ENCODE results near the gene PUDP. TPM values are rescaled to one million over a fixed set of nuclear protein-coding genes. Genes with fewer than 3 reads are reported as not detected.

PUDP gene
- total RNA-seq, 2 donors from 2014 or later = 19.4 to 37.2 TPM

DNA sequence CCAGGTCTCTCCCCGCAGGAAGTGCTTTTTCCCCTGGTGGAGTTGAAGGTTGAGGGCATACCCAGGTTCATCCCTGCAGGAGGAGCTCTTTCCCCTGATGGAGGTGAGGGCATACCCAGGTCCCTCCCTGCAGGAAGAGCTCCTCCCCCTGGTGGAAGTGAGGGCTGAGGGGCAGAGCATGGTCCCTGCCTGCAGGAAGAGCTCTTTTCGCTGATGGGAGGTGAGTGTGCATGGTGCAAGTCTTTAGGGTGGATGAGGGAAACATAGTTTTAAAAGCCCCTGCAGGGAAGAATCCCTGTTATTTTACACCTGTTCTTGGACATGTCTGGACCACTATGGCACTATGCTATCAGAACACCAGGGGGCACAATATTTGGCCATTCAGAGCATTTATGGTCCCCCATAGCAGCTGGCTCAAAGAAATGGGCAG lies 43.7 kb upstream of the PUDP start:
- TF ChIP-seq, protein P1, sequence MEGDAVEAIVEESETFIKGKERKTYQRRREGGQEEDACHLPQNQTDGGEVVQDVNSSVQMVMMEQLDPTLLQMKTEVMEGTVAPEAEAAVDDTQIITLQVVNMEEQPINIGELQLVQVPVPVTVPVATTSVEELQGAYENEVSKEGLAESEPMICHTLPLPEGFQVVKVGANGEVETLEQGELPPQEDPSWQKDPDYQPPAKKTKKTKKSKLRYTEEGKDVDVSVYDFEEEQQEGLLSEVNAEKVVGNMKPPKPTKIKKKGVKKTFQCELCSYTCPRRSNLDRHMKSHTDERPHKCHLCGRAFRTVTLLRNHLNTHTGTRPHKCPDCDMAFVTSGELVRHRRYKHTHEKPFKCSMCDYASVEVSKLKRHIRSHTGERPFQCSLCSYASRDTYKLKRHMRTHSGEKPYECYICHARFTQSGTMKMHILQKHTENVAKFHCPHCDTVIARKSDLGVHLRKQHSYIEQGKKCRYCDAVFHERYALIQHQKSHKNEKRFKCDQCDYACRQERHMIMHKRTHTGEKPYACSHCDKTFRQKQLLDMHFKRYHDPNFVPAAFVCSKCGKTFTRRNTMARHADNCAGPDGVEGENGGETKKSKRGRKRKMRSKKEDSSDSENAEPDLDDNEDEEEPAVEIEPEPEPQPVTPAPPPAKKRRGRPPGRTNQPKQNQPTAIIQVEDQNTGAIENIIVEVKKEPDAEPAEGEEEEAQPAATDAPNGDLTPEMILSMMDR (conservative IDR thresholded peaks at IDR 0.05) = peak; percentile 66
- no peaks in the 10 kb centered on the region for H3K27me3 Mint-ChIP-seq (ENCODE audit: insufficient read depth)
- Histone ChIP-seq H3K9me3 (ENCODE audit: control insufficient read depth, low read length) (peaks cover 8% of the 10 kb centered on the region), H3K27me3 (ENCODE audit: control insufficient read depth, insufficient read depth, low read length, poor library complexity, severe bottlenecking) (no peaks in the 10 kb centered on the region), H3K36me3 (ENCODE audit: control insufficient read depth, insufficient read depth, low read length) (no peaks in the 10 kb centered on the region), H3K4me1 (ENCODE audit: control insufficient read depth, insufficient read depth, low read length) (no peaks in the 10 kb centered on the region), H3K4me3 (ENCODE audit: low read length) (no peak overlapping the region), H3K27ac (ENCODE audit: low read depth, low read length) (no peak overlapping the region), H3K9ac (ENCODE audit: extremely low read depth, low read length, poor library complexity, severe bottlenecking) (no peak overlapping the region)
- H3K9me3 Mint-ChIP-seq = peaks cover 22% of the 10 kb centered on the region
- DNase-seq = peak; percentile 59
- no peak overlapping the region for H3K4me3 Mint-ChIP-seq
- WGBS, 2 experiments (ENCODE audit: insufficient coverage in 1 of 2, insufficient read length in 1 of 2) = 100% methylated on average over 1 of the region's 2 CpGs; no CpG with 5 or more reads in 1 of the 2 experiments
- peaks cover 12% of the 10 kb centered on the region for H3K4me1 Mint-ChIP-seq
- peaks cover 15% of the 10 kb centered on the region for H3K36me3 Mint-ChIP-seq (ENCODE audit: low read depth)
- no peak overlapping the region for H3K27ac Mint-ChIP-seq

DNA sequence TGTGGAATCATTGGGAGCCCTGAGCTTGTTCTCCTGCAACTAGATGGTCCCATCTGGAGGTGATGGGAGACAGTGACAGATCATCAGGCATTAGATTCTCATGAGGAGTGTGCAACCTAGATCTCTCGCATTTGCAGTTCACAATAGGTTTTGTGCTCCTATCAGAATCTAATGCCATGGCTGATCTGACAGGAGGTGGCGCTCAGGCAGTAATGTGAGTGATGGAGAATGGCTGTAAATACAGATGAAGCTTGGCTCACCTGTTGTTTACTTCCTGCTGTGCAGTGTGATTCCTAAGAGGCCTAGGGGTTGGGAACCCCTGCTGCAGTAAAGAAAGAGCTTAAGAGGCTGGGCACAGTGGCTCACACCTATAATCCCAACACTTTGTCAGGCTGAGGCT lies 42.2 kb upstream of the PUDP start:
- Histone ChIP-seq H3K9ac (ENCODE audit: extremely low read depth, low read length, poor library complexity, severe bottlenecking) (no peak overlapping the region), H3K27ac (ENCODE audit: low read depth, low read length) (no peak overlapping the region), H3K4me1 (ENCODE audit: control insufficient read depth, insufficient read depth, low read length) (no peaks in the 10 kb centered on the region), H3K36me3 (ENCODE audit: control insufficient read depth, insufficient read depth, low read length) (no peaks in the 10 kb centered on the region), H3K27me3 (ENCODE audit: control insufficient read depth, insufficient read depth, low read length, poor library complexity, severe bottlenecking) (no peaks in the 10 kb centered on the region), H3K4me3 (ENCODE audit: low read length) (no peak overlapping the region), H3K9me3 (ENCODE audit: control insufficient read depth, low read length) (peaks cover 8% of the 10 kb centered on the region)
- Mint-ChIP-seq H3K9me3 (peaks cover 22% of the 10 kb centered on the region), H3K27me3 (ENCODE audit: insufficient read depth) (no peaks in the 10 kb centered on the region), H3K4me1 (peaks cover 8% of the 10 kb centered on the region), H3K36me3 (ENCODE audit: low read depth) (peaks cover 15% of the 10 kb centered on the region), H3K27ac (no peak overlapping the region), H3K4me3 (no peak overlapping the region)
- TF ChIP-seq, protein P1 (conservative IDR thresholded peaks at IDR 0.05) = no peak
- DNase-seq = no peak
- 83 to 85% methylated on average over 1 to 2 of the region's 2 CpGs for WGBS, 2 experiments (ENCODE audit: insufficient coverage in 1 of 2, insufficient read length in 1 of 2)

DNA sequence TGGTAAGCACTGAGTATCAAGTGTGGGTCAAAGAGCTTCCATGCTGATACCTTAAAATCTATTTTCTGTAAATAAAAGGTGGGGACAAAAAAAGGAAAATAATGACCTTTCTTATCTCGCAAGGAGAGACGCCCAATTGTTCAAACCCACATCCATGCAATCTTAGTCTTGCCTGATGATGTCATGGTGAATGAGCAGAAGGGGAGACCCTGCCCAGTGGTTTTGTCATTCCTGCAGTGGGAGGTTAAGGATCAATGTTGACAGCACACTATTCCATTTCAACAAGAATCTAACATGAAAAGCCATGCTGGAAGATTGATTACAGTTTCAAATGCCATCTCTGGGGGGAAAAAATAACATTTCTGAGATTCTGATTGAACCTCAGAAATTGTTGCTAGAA lies 40.7 kb upstream of the PUDP start:
- peaks cover 15% of the 10 kb centered on the region for H3K36me3 Mint-ChIP-seq (ENCODE audit: low read depth)
- WGBS, 2 experiments (ENCODE audit: insufficient coverage in 1 of 2, insufficient read length in 1 of 2) = 64% methylated on average over 2 of the region's 2 CpGs; no CpG with 5 or more reads in 1 of the 2 experiments
- H3K4me1 Mint-ChIP-seq = peaks cover 8% of the 10 kb centered on the region
- Histone ChIP-seq H3K4me1 (ENCODE audit: control insufficient read depth, insufficient read depth, low read length) (no peaks in the 10 kb centered on the region), H3K9ac (ENCODE audit: extremely low read depth, low read length, poor library complexity, severe bottlenecking) (no peak overlapping the region), H3K36me3 (ENCODE audit: control insufficient read depth, insufficient read depth, low read length) (no peaks in the 10 kb centered on the region), H3K27me3 (ENCODE audit: control insufficient read depth, insufficient read depth, low read length, poor library complexity, severe bottlenecking) (no peaks in the 10 kb centered on the region), H3K9me3 (ENCODE audit: control insufficient read depth, low read length) (peaks cover 8% of the 10 kb centered on the region), H3K27ac (ENCODE audit: low read depth, low read length) (no peak overlapping the region), H3K4me3 (ENCODE audit: low read length) (peak overlapping the region; percentile 29)
- H3K4me3 Mint-ChIP-seq = no peak overlapping the region
- H3K9me3 Mint-ChIP-seq = peaks cover 22% of the 10 kb centered on the region
- DNase-seq = no peak
- H3K27me3 Mint-ChIP-seq (ENCODE audit: insufficient read depth) = no peaks in the 10 kb centered on the region
- TF ChIP-seq, protein P1 (conservative IDR thresholded peaks at IDR 0.05) = no peak
- H3K27ac Mint-ChIP-seq = no peak overlapping the region
